Smooth muscle cell (in vitro differentiated cells): ENCODE measurements around the gene PSMD1. TPM values are rescaled to one million over a fixed set of nuclear protein-coding genes. Genes with fewer than 3 reads are reported as not detected.
"Not testable (repeated sequence)": the region's sequence is repeated elsewhere in the genome, so short reads cannot be mapped to it uniquely, and the experiment has no call there.

Source experiments
- DNase-seq: peaks from one replicate; lab custom pipeline; 2025; ENCODE audit not compliant: unreplicated experiment; lab: John Stamatoyannopoulos, UW
- H2AFZ ChIP-seq: fragments of 200-600 bp; sonication (generic); 2 replicates; pipeline ENCODE4 v1.6.0; 2016; ENCODE audit warnings: antibody characterized with exemption, low read depth, mild to moderate bottlenecking
- H3F3A ChIP-seq: fragments of 200-600 bp; sonication (generic); 2 replicates; pipeline ENCODE4 v1.6.0; 2017; ENCODE audit warnings: antibody characterized with exemption, low read depth
- H3K27ac ChIP-seq: fragments of 200-600 bp; sonication (generic); 2 replicates; pipeline ENCODE4 v1.5.1; 2016; ENCODE audit warnings: low read depth, mild to moderate bottlenecking
- H3K27me3 ChIP-seq: fragments of 200-600 bp; sonication (generic); 2 replicates; pipeline ENCODE4 v1.6.1; 2016; ENCODE audit warnings: low read depth, mild to moderate bottlenecking
- H3K36me3 ChIP-seq: fragments of 200-600 bp; sonication (generic); 2 replicates; pipeline ENCODE4 v1.5.1; 2016; ENCODE audit warnings: low read depth
- H3K4me1 ChIP-seq: fragments of 200-600 bp; sonication (generic); 2 replicates; pipeline ENCODE4 v1.5.1; 2016; ENCODE audit warnings: low read depth
- H3K4me2 ChIP-seq: fragments of 200-600 bp; sonication (generic); 2 replicates; pipeline ENCODE4 v1.6.0; 2016; ENCODE audit warnings: mild to moderate bottlenecking
- H3K4me3 ChIP-seq: fragments of 200-600 bp; sonication (generic); 2 replicates; pipeline ENCODE4 v1.5.1; 2016; ENCODE audit warnings: mild to moderate bottlenecking
- H3K79me2 ChIP-seq: fragments of 200-600 bp; sonication (generic); 2 replicates; pipeline ENCODE4 v1.6.0; 2016; ENCODE audit warnings: low read depth, mild to moderate bottlenecking
- H3K9ac ChIP-seq: fragments of 200-600 bp; sonication (generic); 2 replicates; pipeline ENCODE4 v1.6.0; 2016; ENCODE audit warnings: low read depth
- H3K9me3 ChIP-seq: fragments of 200-600 bp; sonication (generic); replicated peaks from 2 replicates; pipeline ENCODE4 v1.5.1; 2016; ENCODE audit warnings: low read depth
- H4K20me1 ChIP-seq: fragments of 200-600 bp; sonication (generic); 2 replicates; pipeline ENCODE4 v1.6.0; 2016; ENCODE audit warnings: low read depth
- WGBS: methylation state at CpG from one replicate; pipeline ENCODE4 v1.1.7; 2016; ENCODE audit warnings: low lambda C conversion rate; 5-methylcytosine and 5-hydroxymethylcytosine counted together
- polyA plus RNA-seq: library from polyadenylated mRNA; unstranded; fragments of >200 nt; fragmentation: Nextera tagmentation; extraction: Ambion mirVana; gene quantifications from 2 replicates; pipeline ENCODE4 v1.2.1, GENCODE V29; 2016
- total RNA-seq: library from RNA; depleted of rRNA; stranded (reverse); fragments of >200 nt; gene quantifications from 2 replicates; pipeline ENCODE4 v1.2.3, GENCODE V29; 2014
- TF ChIP-seq, protein P1 (sequence below): fragments of 200-600 bp; sonication (generic); IDR thresholded peaks from 2 replicates; pipeline ENCODE4 v1.5.1; 2017; ENCODE audit warnings: borderline replicate concordance, mild to moderate bottlenecking, antibody characterized with exemption; ENCODE audit not compliant: insufficient read depth, poor library complexity, severe bottlenecking

PSMD1 gene
- total and polyA plus RNA-seq, 2 experiments from 2014 or later = 95.7 to 99.7 TPM

DNA sequence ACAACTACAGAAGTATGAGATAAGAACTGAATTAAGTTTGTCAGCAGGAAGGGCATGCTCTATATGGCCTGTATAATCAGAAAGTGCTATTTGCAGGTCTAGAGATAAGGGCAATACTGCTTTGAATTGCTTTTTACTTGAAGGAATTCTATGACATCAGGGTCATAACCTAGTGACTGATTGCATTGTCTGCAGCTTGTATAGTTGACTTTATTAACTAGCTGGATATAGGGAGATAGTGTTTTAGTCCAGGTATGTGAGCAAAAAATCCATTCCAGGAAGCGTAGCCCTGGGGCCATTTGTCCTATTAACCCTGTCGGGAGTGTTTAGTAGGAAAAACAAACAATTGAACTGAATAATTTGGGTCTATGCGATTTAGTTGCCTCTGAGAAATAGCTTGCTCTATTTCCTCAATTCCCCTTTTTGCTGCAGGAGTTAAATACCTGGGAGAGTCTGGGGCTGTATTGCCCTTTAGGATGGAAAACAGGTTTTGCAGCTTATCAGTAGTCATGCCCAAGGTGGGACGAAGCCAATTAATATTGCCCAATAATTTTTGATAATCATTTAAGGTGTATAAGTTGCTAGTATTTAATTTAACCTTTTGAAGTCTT is 38.2 kb downstream of the PSMD1 start:
- peaks cover 13% of the 10 kb centered on the region for H3K36me3 ChIP-seq
- no peaks in the 10 kb centered on the region for H3K9me3 ChIP-seq
- TF ChIP-seq, protein P1, sequence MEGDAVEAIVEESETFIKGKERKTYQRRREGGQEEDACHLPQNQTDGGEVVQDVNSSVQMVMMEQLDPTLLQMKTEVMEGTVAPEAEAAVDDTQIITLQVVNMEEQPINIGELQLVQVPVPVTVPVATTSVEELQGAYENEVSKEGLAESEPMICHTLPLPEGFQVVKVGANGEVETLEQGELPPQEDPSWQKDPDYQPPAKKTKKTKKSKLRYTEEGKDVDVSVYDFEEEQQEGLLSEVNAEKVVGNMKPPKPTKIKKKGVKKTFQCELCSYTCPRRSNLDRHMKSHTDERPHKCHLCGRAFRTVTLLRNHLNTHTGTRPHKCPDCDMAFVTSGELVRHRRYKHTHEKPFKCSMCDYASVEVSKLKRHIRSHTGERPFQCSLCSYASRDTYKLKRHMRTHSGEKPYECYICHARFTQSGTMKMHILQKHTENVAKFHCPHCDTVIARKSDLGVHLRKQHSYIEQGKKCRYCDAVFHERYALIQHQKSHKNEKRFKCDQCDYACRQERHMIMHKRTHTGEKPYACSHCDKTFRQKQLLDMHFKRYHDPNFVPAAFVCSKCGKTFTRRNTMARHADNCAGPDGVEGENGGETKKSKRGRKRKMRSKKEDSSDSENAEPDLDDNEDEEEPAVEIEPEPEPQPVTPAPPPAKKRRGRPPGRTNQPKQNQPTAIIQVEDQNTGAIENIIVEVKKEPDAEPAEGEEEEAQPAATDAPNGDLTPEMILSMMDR = no peak
- no peak overlapping the region for H3K4me2 ChIP-seq
- no peak overlapping the region for H3K27ac ChIP-seq
- H3K79me2 ChIP-seq = peaks cover 10% of the 10 kb centered on the region
- no peaks in the 10 kb centered on the region for H3K4me1 ChIP-seq
- peaks cover 42% of the 10 kb centered on the region for H4K20me1 ChIP-seq
- no peak for DNase-seq
- no peaks in the 10 kb centered on the region for H3F3A ChIP-seq
- 65% methylated on average over 4 of the region's 4 CpGs for WGBS
- H3K9ac ChIP-seq = no peak overlapping the region
- no peaks in the 10 kb centered on the region for H3K27me3 ChIP-seq
- H3K4me3 ChIP-seq = no peak overlapping the region
- no peak overlapping the region for H2AFZ ChIP-seq

DNA sequence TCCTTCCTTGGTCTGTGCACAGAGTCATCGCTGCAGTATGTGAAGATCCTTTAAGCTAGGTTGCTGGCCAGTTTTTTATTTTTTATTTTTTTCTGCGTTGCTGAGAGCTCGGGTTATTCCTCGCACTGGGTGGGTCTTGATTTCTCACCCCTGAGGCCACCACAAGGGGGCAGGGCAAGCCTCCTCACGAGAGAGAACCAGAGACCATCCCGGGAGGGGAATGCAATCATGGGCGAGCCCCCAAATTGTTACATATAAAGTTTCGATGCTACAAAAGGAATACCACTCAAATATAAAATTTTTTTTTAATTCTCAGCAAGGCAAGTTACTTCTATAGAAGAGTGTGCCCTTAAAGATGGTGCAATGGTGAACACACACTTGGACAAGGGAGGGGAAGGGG is 43.3 kb downstream of the PSMD1 start:
- DNase-seq = no peak
- H3K79me2 ChIP-seq = peaks cover 16% of the 10 kb centered on the region
- H3K27me3 ChIP-seq = no peaks in the 10 kb centered on the region
- H3K4me3 ChIP-seq = no peak overlapping the region
- no peak overlapping the region for H3K9ac ChIP-seq
- peaks cover 10% of the 10 kb centered on the region for H4K20me1 ChIP-seq
- WGBS = 92% methylated on average over 8 of the region's 8 CpGs
- TF ChIP-seq, protein P1 = no peak
- H3K36me3 ChIP-seq = peaks cover 16% of the 10 kb centered on the region
- H3K4me1 ChIP-seq = no peaks in the 10 kb centered on the region
- H3F3A ChIP-seq = peaks cover 10% of the 10 kb centered on the region
- H2AFZ ChIP-seq = no peak overlapping the region
- no peak overlapping the region for H3K4me2 ChIP-seq
- H3K27ac ChIP-seq = no peak overlapping the region
- peaks cover 3% of the 10 kb centered on the region for H3K9me3 ChIP-seq

DNA sequence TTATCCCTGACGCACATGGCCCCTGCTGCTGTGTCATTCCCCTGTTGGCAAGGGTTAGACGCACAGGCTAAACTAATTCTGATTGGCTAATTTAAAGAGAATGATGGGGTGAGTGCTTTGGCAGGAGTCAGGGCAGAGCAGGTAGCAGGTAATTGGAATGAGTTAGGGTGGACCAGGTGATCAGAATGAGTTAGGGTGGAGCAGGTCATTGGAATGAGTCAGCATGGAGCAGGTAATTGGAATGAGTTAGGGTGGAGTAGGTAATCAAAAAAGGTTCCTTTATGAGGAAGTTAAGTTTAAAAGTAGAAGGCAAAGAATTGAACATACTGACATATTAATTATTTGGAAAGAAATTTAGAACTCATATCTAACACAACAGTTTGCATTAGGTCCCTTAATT is 43.7 kb downstream of the PSMD1 start:
- Histone ChIP-seq H3K36me3 (peaks cover 16% of the 10 kb centered on the region), H3K79me2 (peaks cover 17% of the 10 kb centered on the region), H3F3A (peaks cover 10% of the 10 kb centered on the region)
- not testable (repeated sequence) for H3K4me2 ChIP-seq, H3K4me1 ChIP-seq, H3K4me3 ChIP-seq, H3K9ac ChIP-seq, H4K20me1 ChIP-seq, DNase-seq, H3K9me3 ChIP-seq, H3K27me3 ChIP-seq, H3K27ac ChIP-seq, H2AFZ ChIP-seq
- 91% methylated on average over 2 of the region's 2 CpGs for WGBS

DNA sequence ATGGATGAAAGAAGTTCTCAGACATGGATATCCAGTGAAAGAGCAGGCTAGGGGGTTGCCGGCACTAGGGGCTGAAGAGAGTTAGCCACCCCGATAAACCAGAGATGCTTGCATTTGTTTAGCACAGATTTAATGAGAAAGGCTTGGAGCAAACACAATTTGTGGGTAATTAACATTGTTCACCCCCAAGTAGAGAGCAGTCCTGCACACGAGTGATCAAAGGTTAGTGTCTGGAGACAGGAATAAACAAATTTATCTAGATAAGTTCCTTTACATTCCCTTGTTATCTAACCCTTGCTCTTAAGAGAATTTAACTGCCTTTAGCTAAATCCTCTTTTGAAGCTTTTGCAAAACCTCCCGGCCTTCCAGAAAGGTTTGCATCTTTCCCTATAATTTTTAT is 44.3 kb downstream of the PSMD1 start:
- Histone ChIP-seq H3K4me2 (no peak overlapping the region), H3K27me3 (no peaks in the 10 kb centered on the region), H3K79me2 (peaks cover 21% of the 10 kb centered on the region), H3F3A (peaks cover 10% of the 10 kb centered on the region), H4K20me1 (no peaks in the 10 kb centered on the region), H3K4me3 (no peak overlapping the region), H2AFZ (no peak overlapping the region), H3K4me1 (no peaks in the 10 kb centered on the region), H3K9me3 (peaks cover 3% of the 10 kb centered on the region), H3K36me3 (peaks cover 16% of the 10 kb centered on the region), H3K27ac (peak overlapping the region; percentile 9), H3K9ac (no peak overlapping the region)
- 35% methylated on average over 4 of the region's 4 CpGs for WGBS
- TF ChIP-seq, protein P1 = no peak
- DNase-seq = no peak
